ENCODE data around the gene TSKS. TPM values are rescaled to one million over a fixed set of nuclear protein-coding genes. Genes with fewer than 3 reads are reported as not detected.

Gene TSKS
- total RNA-seq, 1 donor from 2014 or later: not detected

DNA sequence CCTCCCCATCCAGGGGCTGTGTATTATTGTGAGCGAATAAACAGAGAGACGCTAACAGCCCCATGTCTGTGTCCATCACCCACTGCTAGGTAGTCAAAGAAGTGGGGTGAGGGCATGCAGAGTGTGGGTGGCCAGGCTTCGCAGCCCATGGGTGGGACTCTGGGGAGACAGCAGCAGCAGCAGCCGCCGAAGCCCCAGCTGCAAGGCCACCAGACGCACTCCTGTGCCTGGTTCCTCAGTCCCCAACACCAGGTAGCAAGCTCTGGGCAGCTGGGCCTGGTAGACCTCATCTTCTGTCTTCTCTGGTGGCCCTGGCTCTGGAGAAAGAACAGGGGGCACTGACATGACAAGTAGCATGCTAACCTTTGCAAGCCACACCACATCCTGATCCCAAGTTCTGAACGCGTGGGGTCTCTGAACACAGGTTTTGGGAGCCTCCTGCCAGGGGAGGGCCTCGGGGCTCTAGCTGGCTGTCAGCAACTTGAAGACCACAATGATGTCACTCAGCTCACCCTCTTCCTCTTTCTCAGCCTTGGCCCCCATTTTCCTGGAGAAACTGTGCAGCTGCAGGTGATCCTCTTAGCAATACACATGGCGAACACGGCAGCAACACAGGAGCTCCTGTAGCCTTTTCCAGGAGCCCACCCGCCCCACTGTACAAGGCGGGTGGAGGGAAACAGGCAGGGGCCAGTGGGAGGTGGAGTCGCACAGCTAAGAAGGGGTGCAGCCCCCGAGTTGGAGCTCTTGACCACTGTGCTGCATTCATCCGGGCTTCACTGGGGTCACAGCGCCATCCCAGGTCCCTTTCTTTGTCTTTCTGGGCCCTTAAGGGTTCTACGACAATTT lies 44.2 kb upstream of the TSKS start:
- Mint-ChIP-seq H3K27me3 (ENCODE audit: low read depth, unreplicated experiment) (no peaks in the 10 kb centered on the region), H3K4me3 (ENCODE audit: unreplicated experiment) (no peak overlapping the region), H3K4me1 (ENCODE audit: low read depth, unreplicated experiment) (peaks cover 5% of the 10 kb centered on the region), H3K36me3 (ENCODE audit: low read depth, unreplicated experiment) (peaks cover 17% of the 10 kb centered on the region), H3K9me3 (ENCODE audit: unreplicated experiment) (no peaks in the 10 kb centered on the region), H3K27ac (ENCODE audit: unreplicated experiment) (no peak overlapping the region)
- no peaks in the 10 kb centered on the region for H3K79me2 ChIP-seq (ENCODE audit: insufficient read depth, low read length)
- no peak overlapping the region for H3K9ac ChIP-seq (ENCODE audit: low read length)
- H3K36me3 ChIP-seq (ENCODE audit: insufficient read depth, low read length): peaks cover 12% of the 10 kb centered on the region
- H3K4me3 ChIP-seq (ENCODE audit: insufficient read depth, low read depth, low read length): no peak overlapping the region
- no peak for FAIRE-seq
- H3K4me1 ChIP-seq (ENCODE audit: insufficient read depth, low read length): peaks cover 8% of the 10 kb centered on the region
- DNase-seq (ENCODE audit: low read depth): no peak
- no peak overlapping the region for H3K4me2 ChIP-seq (ENCODE audit: low read length)
- no peaks in the 10 kb centered on the region for H3K27me3 ChIP-seq (ENCODE audit: insufficient read depth, low read length)
- H4K20me1 ChIP-seq (ENCODE audit: insufficient read depth, low read length): peaks cover 9% of the 10 kb centered on the region
- no peak overlapping the region for H2AFZ ChIP-seq (ENCODE audit: low read depth, low read length)
- TF ChIP-seq, protein P1, sequence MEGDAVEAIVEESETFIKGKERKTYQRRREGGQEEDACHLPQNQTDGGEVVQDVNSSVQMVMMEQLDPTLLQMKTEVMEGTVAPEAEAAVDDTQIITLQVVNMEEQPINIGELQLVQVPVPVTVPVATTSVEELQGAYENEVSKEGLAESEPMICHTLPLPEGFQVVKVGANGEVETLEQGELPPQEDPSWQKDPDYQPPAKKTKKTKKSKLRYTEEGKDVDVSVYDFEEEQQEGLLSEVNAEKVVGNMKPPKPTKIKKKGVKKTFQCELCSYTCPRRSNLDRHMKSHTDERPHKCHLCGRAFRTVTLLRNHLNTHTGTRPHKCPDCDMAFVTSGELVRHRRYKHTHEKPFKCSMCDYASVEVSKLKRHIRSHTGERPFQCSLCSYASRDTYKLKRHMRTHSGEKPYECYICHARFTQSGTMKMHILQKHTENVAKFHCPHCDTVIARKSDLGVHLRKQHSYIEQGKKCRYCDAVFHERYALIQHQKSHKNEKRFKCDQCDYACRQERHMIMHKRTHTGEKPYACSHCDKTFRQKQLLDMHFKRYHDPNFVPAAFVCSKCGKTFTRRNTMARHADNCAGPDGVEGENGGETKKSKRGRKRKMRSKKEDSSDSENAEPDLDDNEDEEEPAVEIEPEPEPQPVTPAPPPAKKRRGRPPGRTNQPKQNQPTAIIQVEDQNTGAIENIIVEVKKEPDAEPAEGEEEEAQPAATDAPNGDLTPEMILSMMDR (IDR thresholded peaks at IDR 0.05; ENCODE audit: insufficient read depth, low read depth, low read length): no peak
- no peak for TF ChIP-seq EZH2 (IDR thresholded peaks at IDR 0.05; ENCODE audit: insufficient read depth, low read length)
- H3K27ac ChIP-seq (ENCODE audit: low read depth, low read length): no peak overlapping the region
- no peaks in the 10 kb centered on the region for H3K9me3 ChIP-seq (ENCODE audit: insufficient read depth, low read depth, low read length)

DNA sequence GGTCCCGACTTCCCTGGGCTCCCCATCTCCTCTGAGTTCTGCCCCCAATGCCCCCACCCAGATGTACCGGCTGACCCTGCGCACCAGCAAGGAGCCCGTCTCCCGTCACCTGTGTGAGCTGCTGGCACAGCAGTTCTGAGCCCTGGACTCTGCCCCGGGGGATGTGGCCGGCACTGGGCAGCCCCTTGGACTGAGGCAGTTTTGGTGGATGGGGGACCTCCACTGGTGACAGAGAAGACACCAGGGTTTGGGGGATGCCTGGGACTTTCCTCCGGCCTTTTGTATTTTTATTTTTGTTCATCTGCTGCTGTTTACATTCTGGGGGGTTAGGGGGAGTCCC lies 43.5 kb upstream of the TSKS start:
- peaks cover 7% of the 10 kb centered on the region for H3K4me1 Mint-ChIP-seq (ENCODE audit: low read depth, unreplicated experiment)
- H3K9me3 Mint-ChIP-seq (ENCODE audit: unreplicated experiment): no peaks in the 10 kb centered on the region
- no peak overlapping the region for H3K27ac Mint-ChIP-seq (ENCODE audit: unreplicated experiment)
- Histone ChIP-seq H4K20me1 (ENCODE audit: insufficient read depth, low read length) (peaks cover 9% of the 10 kb centered on the region), H3K79me2 (ENCODE audit: insufficient read depth, low read length) (no peaks in the 10 kb centered on the region), H3K27me3 (ENCODE audit: insufficient read depth, low read length) (no peaks in the 10 kb centered on the region), H3K27ac (ENCODE audit: low read depth, low read length) (no peak overlapping the region), H3K4me1 (ENCODE audit: insufficient read depth, low read length) (peaks cover 7% of the 10 kb centered on the region), H3K36me3 (ENCODE audit: insufficient read depth, low read length) (peaks cover 12% of the 10 kb centered on the region), H3K4me2 (ENCODE audit: low read length) (no peak overlapping the region), H3K9ac (ENCODE audit: low read length) (no peak overlapping the region), H3K9me3 (ENCODE audit: insufficient read depth, low read depth, low read length) (no peaks in the 10 kb centered on the region), H3K4me3 (ENCODE audit: insufficient read depth, low read depth, low read length) (no peak overlapping the region), H2AFZ (ENCODE audit: low read depth, low read length) (no peak overlapping the region)
- no peak overlapping the region for H3K4me3 Mint-ChIP-seq (ENCODE audit: unreplicated experiment)
- H3K36me3 Mint-ChIP-seq (ENCODE audit: low read depth, unreplicated experiment): peaks cover 17% of the 10 kb centered on the region
- DNase-seq (ENCODE audit: low read depth): no peak
- H3K27me3 Mint-ChIP-seq (ENCODE audit: low read depth, unreplicated experiment): no peaks in the 10 kb centered on the region
- FAIRE-seq: no peak
- TF ChIP-seq, protein P1 (IDR thresholded peaks at IDR 0.05; ENCODE audit: insufficient read depth, low read depth, low read length): no peak
- TF ChIP-seq EZH2 (IDR thresholded peaks at IDR 0.05; ENCODE audit: insufficient read depth, low read length): no peak

Measured in astrocyte (in vitro differentiated cells and primary cell).